Measurements from ENCODE around the gene UBAC1.
"Not testable (repeated sequence)": the region's sequence is repeated elsewhere in the genome, so short reads cannot be mapped to it uniquely, and the experiment has no call there.

Gene UBAC1

DNA sequence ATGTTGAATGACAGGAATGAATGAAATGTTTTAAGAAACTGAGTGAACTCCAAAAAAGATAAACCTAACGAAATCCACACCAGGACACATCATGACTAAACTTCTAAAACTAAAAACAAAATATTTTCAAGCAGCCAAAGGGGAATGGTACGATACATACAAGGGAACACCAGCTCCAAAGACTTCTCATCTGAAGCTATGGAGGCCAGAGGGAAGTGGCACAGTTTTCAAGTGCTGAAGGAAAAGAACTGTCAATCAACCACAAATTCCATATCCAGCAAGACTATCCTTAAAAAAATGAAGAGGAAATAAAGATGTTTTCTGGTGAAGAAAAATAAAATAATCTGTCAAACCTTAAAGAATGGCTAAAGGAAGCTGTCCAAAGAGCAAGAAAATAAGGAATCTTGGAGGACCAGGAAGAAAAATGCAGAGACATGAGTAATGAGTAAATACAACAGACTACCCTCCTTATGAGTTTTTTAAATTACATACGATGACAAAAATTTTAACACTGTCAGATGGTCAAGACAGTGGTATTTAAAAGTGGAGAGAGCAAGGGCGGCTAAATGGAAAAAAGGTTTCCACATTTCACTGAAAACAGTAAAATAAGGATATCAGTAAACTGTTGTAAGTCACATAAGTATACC lies 65.8 kb downstream of the UBAC1 start:
- DNase-seq (ENCODE audit: low read depth), result no peak
- TF ChIP-seq, protein P1, sequence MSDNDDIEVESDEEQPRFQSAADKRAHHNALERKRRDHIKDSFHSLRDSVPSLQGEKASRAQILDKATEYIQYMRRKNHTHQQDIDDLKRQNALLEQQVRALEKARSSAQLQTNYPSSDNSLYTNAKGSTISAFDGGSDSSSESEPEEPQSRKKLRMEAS (IDR thresholded peaks at IDR 0.05; ENCODE audit: low read depth, low read length), result no peak
- TF ChIP-seq, protein P2, sequence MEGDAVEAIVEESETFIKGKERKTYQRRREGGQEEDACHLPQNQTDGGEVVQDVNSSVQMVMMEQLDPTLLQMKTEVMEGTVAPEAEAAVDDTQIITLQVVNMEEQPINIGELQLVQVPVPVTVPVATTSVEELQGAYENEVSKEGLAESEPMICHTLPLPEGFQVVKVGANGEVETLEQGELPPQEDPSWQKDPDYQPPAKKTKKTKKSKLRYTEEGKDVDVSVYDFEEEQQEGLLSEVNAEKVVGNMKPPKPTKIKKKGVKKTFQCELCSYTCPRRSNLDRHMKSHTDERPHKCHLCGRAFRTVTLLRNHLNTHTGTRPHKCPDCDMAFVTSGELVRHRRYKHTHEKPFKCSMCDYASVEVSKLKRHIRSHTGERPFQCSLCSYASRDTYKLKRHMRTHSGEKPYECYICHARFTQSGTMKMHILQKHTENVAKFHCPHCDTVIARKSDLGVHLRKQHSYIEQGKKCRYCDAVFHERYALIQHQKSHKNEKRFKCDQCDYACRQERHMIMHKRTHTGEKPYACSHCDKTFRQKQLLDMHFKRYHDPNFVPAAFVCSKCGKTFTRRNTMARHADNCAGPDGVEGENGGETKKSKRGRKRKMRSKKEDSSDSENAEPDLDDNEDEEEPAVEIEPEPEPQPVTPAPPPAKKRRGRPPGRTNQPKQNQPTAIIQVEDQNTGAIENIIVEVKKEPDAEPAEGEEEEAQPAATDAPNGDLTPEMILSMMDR (IDR thresholded peaks at IDR 0.05; ENCODE audit: low read depth, low read length), result no peak
- TF ChIP-seq MYC (IDR thresholded peaks at IDR 0.05; ENCODE audit: low read depth, low read length) (no peak), POLR2A (IDR thresholded peaks at IDR 0.05; ENCODE audit: extremely low read depth, insufficient read length) (no peak)
- no peak overlapping the region for H3K4me3 ChIP-seq (ENCODE audit: low read depth, low read length)

DNA sequence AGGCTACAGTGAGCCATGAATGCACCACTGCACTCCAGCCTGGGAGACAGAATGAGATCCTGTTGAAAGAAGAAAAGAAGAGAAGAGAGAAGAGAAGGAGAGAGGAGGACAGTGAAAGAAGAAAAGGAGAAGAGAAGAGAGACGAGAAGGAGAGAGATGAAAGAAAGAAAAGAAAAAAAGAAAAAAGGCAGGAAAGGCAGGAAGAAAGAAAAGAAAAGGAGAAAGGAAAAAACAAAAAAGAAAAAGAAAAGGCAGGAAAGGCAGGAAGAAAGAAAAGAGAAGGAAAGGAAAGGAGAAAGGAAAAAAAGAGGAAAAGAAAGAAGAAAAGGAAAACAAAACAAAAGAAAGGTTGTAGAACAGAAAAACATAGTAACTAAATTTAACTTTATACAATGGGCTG lies 68.1 kb downstream of the UBAC1 start:
- no peak for DNase-seq (ENCODE audit: low read depth)
- H3K4me3 ChIP-seq (ENCODE audit: low read depth, low read length), result no peak overlapping the region
- no peak for TF ChIP-seq POLR2A (IDR thresholded peaks at IDR 0.05; ENCODE audit: extremely low read depth, insufficient read length)
- TF ChIP-seq, protein P2 (IDR thresholded peaks at IDR 0.05; ENCODE audit: low read depth, low read length), result no peak
- TF ChIP-seq, protein P1 (IDR thresholded peaks at IDR 0.05; ENCODE audit: low read depth, low read length), result no peak
- no peak for TF ChIP-seq MYC (IDR thresholded peaks at IDR 0.05; ENCODE audit: low read depth, low read length)

DNA sequence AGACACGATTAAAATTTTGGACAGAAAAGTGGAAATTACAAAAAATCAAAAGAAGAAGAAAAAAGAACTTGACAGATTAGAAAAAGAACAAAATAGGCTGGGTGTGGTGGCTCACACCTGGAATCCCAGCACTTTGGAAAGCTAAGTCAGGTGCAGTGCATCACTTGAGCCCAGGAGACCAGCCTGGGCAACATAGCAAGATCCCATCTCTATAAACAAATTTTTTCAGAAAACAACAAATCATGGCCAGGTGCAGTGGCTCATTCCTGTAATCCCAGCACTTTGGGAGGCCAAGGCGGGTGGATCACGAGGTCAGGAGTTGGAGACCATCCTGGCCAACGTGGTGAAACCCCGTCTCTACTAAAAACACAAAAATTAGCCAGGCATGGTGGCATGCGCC lies 68.8 kb downstream of the UBAC1 start:
- not testable (repeated sequence) for DNase-seq (ENCODE audit: low read depth); H3K4me3 ChIP-seq (ENCODE audit: low read depth, low read length)

DNA sequence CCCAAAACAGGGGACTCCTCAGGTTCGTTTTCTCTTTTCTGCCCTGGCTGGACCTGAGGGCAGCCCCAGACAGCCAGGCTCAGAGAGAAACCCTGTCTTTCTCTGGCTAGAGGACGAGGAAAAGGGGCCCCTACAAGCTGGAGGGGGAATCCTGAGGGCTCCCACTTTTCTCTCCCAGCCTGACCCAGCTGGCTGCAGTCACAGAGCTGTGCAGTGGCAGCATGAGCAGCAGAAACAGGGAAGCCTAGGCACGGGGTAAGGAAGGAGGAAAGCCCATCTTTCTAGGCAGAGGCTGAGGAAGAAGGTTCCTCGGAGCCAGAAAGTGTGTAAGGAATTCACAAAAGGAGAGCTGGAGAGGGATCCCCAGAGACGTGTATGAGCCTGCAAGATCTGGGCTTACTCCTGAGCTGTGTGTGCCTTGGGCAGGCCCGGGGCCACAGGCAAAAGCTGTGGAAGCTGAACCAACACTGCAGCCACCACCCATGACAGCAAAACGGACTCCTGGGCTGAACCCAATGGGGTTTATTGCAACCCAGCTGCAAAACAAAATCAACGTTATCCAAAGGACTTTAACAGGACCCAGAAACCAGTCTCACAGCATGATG lies 70.0 kb downstream of the UBAC1 start:
- no peak for DNase-seq (ENCODE audit: low read depth)
- TF ChIP-seq POLR2A (IDR thresholded peaks at IDR 0.05; ENCODE audit: extremely low read depth, insufficient read length) (no peak), MYC (IDR thresholded peaks at IDR 0.05; ENCODE audit: low read depth, low read length) (no peak)
- TF ChIP-seq, protein P1 (IDR thresholded peaks at IDR 0.05; ENCODE audit: low read depth, low read length), result no peak
- TF ChIP-seq, protein P2 (IDR thresholded peaks at IDR 0.05; ENCODE audit: low read depth, low read length), result no peak
- H3K4me3 ChIP-seq (ENCODE audit: low read depth, low read length), result no peak overlapping the region

DNA sequence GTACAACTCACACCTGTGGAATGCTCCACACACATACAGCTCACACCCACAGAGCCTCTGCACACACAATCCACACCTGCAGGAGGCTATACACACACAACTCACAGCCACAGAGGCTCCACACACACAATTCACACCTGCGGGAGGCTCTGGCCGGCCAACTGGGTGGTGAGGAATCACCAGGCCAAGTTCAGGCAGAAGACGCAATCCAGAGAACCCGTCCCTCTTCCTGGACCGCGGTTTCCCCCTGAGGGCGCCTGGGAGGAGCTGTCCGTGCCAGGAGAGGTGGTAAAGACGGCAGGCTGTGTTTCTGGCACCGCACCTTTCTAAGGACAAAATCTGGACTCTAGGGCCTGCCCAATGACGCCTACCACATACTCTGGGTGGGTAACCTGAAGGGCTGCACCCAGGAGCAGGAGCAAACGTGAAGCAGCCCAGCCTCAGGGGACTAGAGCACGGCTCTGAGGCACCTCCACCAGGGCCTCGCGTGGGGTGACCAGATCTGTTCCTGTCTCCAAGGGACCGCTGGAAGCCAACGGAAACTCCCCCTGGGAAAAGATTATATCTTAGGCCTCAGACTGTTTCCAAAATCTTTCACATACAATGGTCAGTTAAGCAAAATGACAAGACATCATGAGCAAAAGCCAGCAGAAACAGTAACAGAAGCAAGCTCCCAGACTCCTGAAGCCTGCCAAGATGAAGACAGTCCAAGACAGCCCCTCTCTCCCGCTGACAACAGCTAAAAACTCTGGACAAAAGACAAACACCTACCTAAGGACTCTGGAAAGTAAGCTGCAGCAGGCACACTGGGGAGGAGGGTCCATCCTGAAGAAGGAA lies 70.8 kb downstream of the UBAC1 start:
- no peak for DNase-seq (ENCODE audit: low read depth)
- H3K4me3 ChIP-seq (ENCODE audit: low read depth, low read length), result no peak overlapping the region
- TF ChIP-seq MYC (IDR thresholded peaks at IDR 0.05; ENCODE audit: low read depth, low read length), result no peak
- TF ChIP-seq, protein P2 (IDR thresholded peaks at IDR 0.05; ENCODE audit: low read depth, low read length), result no peak
- TF ChIP-seq POLR2A (IDR thresholded peaks at IDR 0.05; ENCODE audit: extremely low read depth, insufficient read length), result no peak
- TF ChIP-seq, protein P1 (IDR thresholded peaks at IDR 0.05; ENCODE audit: low read depth, low read length), result no peak

DNA sequence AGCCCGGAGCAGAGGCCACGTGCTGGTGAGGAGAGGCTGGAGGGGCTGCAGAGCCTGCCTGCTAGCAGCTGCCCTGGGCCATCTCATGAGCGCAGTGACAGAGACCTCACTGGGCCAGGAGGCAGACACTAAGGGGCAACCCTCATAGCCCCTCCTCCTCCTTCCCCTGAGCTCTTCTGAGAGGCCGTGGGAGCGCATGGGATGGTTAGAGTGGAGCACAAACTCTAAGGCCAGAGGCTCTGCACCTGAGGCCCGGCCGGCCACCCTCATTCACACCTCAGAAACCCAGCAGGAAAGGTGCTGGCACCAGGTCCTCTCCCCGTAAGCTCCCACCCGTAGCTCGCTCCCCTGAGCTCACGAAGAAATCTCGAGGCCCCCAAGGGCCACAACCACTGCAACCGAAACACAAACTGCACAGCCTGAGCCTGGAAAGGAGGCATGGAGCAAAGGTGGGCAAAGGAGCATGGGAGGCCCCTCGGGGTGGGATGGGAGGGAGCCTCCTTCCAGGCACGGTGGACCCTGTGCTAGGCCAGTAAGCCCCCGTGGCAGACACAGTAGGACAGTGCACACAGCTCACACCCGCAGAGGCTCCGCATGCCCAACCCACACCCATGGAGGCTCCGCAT lies 71.5 kb downstream of the UBAC1 start:
- DNase-seq (ENCODE audit: low read depth), result no peak
- TF ChIP-seq MYC (IDR thresholded peaks at IDR 0.05; ENCODE audit: low read depth, low read length) (no peak), POLR2A (IDR thresholded peaks at IDR 0.05; ENCODE audit: extremely low read depth, insufficient read length) (no peak)
- TF ChIP-seq, protein P1 (IDR thresholded peaks at IDR 0.05; ENCODE audit: low read depth, low read length), result no peak
- TF ChIP-seq, protein P2 (IDR thresholded peaks at IDR 0.05; ENCODE audit: low read depth, low read length), result no peak
- H3K4me3 ChIP-seq (ENCODE audit: low read depth, low read length), result no peak overlapping the region
